NCI-H1417 treated with DMSO at 0.1 percent for 48 hours (cell line): ENCODE measurements around the gene KRTAP3-2.

ENCODE experiments used
- DNase-seq: peaks from one replicate; lab custom pipeline; 2025; lab: John Stamatoyannopoulos, UW

The KRTAP3-2 gene

DNA sequence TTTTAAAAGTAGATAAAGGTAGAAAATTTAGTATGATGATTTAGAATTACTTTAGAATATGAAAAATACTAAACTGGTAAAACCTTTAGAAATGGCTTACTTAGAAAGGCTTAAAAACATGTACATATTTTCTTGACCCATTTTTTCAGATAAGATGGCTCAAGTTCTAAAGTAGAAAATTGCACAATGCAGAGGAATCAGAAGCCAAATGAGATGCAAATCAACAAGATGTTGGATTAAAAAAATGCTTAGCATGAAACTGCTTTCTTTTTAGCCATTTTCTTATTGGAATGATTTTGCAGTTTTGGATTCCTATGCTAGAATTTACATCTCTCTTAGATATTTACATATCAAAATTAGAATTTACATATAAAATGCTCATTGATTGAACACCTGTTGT is 10.7 kb upstream of the KRTAP3-2 start:
- no peak for DNase-seq

DNA sequence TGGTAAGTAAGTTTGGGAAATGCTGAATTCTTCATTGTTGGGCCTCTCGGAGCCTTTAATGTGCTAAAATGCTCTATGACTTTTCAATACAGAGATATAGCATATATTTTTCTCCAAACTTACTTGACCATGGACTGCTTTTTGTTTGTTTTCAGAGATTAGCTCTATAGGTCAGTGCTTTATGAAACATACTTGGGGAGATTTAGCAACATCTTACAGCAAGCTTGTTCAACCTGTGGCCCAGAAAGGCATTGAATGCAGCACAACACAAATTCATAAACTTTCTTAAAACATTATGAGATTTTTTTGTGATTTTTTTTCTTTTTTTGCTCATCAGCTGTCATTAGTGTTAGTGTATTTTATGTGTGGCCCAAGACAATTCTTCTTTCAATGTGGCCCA is 10.2 kb upstream of the KRTAP3-2 start:
- no peak for DNase-seq

DNA sequence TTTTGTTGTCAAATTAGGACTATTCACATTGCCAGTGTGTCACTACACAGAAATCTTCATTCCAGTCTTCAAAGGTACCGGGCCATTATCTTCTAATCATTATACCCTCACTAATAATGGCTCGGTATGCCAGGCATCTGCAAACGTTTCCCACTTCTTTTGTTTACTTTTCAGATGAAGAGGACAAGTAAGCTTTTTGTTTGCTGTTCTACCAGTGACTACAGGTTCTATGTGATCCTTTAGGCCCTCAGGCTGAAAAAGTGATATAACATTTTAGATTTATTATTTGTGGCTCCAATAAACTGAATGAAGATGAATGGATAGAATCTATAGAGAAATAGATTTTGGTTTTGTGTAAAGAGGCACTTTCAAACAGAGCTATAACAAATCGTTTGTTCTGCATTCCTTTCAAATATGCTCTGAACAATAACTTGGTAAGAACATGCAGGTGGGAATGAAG is 9.6 kb upstream of the KRTAP3-2 start:
- no peak for DNase-seq

GRCh38 chr17:41008811-41009210 is 9.1 kb upstream of the KRTAP3-2 start, which contains the start of gene KRTAP3-1:
Gene KRTAP3-1, minus strand, starts transcription at chr17:41009128. Its CDS starts 54 bp downstream, at chr17:41009074.
- DNase-seq: no peak

DNA sequence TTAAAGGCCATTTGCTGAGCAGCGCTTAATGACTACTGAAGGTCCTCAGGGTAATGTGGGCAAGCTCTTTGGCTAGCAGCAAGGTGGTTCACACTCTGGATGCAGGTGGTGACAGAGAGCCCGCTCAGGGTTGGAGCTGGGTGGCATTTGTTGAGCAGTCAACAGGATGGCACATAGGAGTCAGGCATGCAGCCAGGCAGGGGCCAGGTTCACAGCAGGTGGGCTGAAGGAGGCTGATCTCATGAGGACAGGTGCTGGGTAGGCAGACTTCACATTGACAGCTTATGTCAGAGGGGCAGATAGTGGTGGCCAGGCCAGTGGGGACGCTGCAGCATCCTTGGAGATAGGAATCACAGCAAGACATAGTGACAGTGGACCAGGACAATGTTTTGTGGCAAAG is 4.7 kb upstream of the KRTAP3-2 start:
- no peak for DNase-seq

- no peak for DNase-seq
Observed at GRCh38 chr17:41003926-41004325, 4.2 kb upstream of the KRTAP3-2 start.

GRCh38 chr17:41002814-41003213 is 3.1 kb upstream of the KRTAP3-2 start:
- no peak for DNase-seq

DNA sequence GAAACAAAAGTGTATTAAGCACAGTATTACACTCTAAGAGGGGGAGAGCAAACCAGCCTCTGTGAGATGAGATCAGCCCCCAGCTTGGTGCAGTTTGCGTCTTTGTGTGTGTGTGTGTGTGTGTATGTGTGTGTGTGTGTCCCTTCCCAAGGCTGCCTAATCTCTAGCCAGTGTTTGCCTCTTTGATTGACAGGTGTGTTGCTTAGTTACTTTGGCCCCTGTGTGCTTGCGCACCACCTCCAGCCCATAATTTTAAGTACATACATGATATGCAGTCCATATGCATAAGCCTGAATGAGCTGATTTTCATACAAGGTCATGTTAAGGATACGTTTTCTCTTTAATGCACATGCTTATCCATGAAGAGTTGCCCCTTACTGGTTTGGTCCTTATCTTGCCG is 2.1 kb upstream of the KRTAP3-2 start:
- no peak for DNase-seq

GRCh38 chr17:40997361-40997760 is 2.3 kb downstream of the KRTAP3-2 start:
- no peak for DNase-seq

DNA sequence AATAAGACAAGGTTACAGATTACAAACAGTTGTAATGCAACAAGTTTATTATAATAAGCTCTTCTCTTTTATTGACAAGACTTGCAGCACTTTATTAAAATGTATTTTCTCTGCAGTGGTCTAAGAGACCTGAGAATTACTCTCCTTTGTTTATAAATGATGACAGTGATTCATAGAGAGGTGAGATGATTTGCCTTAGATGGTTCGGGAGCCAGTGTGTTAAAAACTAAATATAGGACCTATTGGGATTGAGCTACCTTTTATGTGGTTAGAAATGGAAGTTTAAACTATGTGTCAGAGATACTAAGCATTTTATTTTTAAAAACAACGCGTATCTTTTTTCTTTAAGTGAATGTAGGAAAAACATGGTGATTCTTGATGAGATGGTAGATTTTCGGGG is 2.9 kb downstream of the KRTAP3-2 start:
- DNase-seq: no peak

GRCh38 chr17:40995116-40995515 is 4.6 kb downstream of the KRTAP3-2 start:
- no peak for DNase-seq

DNA sequence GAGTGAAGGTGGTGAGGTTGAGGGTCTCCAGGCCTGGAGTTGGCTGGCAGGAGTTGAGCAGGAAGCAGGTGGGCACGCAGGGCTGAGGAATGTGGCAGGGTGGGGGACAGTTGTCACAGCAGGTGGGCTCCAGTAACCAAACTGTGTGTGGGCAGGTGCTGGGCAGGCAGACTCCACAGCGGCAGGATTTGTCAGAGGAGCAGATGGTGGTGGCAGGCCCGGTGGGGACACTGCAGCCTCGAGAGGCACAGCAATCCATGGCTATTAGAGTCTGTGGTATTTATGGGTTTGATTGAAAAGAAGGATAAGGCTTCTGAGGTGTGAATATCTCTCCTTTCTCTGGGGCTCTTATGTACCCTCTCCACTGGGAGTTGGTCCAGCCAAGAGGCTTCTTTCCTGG is 5.9 kb downstream of the KRTAP3-2 start, which contains the start of gene KRTAP3-3:
TSS of gene KRTAP3-3 (minus strand) at position 326 of the 400 bp plus-strand sequence. CDS start at position 259, 67 bp downstream.
- DNase-seq: peak; percentile 41

- no peak for DNase-seq
Observed at GRCh38 chr17:40993084-40993483, 6.6 kb downstream of the KRTAP3-2 start.

DNA sequence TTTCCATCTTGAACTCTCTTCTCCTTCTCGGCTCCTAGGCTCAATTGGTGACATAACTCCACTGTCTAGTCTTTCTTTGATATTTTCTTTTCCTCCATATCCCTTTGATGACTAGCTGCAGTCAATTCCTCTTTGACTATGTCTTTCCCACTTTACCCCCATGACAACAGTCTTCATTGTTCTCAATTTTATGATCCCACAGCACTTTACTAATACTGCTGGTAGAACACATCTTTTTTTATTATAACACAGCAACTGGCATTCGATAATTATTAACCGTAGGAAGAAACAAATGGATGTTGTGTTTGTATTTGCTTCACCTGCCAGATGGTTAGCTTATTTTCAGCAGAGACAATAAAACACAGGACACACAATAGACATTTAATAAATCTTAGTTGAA is 7.0 kb downstream of the KRTAP3-2 start:
- no peak for DNase-seq

GRCh38 chr17:40986920-40987319 is 12.8 kb downstream of the KRTAP3-2 start:
- DNase-seq: no peak

DNA sequence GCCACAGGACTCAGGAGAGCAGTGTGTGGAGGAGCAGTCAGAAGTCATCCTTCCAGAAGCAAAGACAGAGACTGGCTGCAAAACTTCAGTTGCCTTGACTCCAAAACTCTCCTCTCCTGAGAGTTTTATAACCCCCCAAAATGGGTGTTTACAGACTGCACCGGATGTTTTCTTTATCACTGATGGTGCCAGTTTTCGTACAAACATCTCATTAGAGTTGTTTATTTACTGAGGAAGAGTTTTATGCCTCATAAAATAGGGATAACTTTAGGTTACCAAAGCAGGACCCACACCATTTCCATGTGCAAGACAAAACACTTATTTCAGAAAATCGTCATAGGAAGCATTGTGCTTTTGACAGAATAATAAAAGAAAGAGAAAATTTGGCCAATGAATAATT is 15.5 kb downstream of the KRTAP3-2 start, which contains the start of gene KRT40:
TSS of gene KRT40 (minus strand) at position 101 of the 400 bp plus-strand sequence. CDS start at position 48, 53 bp downstream.
- DNase-seq: no peak

DNA sequence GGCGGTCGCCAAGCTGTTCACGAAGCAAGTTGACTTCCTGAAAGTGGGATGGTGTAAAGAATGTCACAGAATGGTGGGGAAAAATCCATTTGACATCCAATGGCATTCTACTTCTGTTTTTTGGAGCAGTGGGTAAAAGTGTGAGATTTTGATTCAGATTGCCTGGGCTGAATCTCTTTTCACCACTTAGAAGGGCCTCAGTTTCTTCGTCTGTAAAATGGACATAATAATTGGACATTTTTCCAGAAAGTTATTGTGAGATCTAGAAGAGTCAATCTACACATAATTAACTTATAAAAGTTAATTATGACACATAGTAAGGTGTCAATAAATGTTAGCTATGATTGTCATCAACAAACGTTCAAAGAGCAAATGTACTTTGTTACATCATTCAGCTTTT is 18.6 kb downstream of the KRTAP3-2 start:
- DNase-seq: no peak

DNA sequence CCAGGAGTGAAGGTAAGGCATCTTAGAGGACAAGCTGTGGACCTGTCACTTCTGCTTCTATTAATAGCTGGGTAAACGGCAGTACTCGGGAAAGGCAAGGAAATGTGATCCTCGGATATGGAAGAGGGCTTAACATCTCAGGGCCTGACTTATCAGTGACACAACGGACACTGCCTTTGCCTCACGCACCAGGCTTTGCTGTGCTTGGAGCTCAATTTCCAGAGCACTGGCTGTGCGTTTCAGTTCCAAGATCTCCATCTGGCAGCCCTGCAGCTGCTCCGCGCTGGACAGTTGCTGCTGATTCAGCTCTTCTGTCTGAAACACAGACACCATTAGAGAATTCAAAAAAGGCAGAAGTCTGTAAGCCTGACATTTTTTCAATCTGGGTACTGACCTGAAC is 19.1 kb downstream of the KRTAP3-2 start:
- no peak for DNase-seq

DNA sequence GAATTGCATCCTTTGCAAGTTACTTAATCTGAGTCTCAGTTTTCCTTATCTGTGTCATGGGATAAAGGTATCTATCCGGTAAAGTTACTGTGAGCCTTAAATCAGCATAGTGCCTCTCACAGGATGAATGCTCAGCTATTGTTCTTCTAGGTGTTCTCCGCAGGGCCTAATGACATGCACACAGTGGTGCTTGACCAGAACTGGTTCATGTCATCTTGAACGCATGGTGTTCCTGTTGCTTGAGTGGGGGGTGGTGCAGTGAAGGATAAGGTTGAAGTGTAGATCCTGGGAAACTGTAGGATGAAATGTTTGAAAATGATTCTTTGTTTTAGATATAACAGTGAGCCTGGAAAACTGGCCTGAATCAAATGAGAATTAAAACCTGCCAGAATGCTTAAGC is 19.6 kb downstream of the KRTAP3-2 start:
- DNase-seq: no peak

GRCh38 chr17:40978575-40979151 is 21.0 kb downstream of the KRTAP3-2 start:
- no peak for DNase-seq

GRCh38 chr17:40975516-40975915 is 24.2 kb downstream of the KRTAP3-2 start:
- no peak for DNase-seq

DNA sequence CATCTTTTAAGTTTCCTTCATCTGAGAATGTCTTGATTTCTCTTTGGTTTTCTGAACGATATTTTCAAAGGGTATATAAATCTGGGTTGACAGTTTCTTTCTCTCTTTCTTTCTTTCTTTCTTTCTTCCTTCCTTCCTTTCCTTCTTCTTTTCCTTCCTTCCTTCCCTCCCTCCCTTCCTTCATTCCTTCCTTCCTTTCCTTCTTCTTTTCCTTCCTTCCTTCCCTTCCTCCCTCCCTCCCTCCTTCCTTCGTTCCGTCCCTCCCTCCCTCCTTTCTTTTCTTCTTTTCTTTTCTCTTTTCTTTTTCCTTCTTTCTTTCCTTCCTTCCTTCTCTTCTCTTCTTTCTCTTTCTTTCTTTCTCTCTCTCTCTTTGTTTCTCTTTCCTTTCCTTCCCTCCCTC is 25.3 kb downstream of the KRTAP3-2 start:
- no peak for DNase-seq

- no peak for DNase-seq
Observed at GRCh38 chr17:40967582-40967981, 32.1 kb downstream of the KRTAP3-2 start.

DNA sequence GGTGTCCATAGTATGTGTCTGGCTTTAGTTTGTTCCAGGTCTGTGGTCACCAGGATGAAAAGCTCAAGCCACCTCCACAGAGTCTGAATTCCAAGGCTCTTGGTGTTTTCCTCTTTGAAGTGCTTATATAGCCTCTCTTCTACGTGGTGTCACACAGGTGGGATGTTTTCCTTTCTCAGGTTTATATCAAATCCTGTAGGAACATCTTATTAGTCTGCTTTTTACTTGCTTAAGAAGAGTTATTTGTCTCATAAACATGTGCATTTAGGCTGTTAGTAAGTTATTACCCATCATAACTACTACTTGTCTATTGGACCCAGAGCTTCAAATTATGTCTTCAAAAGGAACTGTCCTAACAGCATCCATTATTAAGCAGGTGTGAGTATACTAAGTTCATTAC is 32.9 kb downstream of the KRTAP3-2 start, which contains the start of gene KRT39:
TSS of gene KRT39 (minus strand) at position 101 of the 400 bp plus-strand sequence. CDS start at position 9, 92 bp downstream.
- no peak for DNase-seq
